Prostate gland (tissue), 2 donors: ENCODE measurements around the gene DCAF12.

Source experiments
- CTCF ChIP-seq, 4 experiments: fragments of 200-600 bp in 2 of 4; fragments of 450-650 bp in 2 of 4; sonication (generic) in 2 of 4; IDR thresholded peaks; 1 replicate in 3 of 4; 2 replicates in 1 of 4; pipeline ENCODE4 v1.5.1; 2016 to 2019; ENCODE audit warnings: antibody characterized with exemption in 4 of 4, mild to moderate bottlenecking in 2 of 4, moderate library complexity in 2 of 4
- POLR2A ChIP-seq: fragments of 450-650 bp; IDR thresholded peaks from one replicate; pipeline ENCODE4 v1.6.1; 2016; ENCODE audit warnings: antibody characterized with exemption, mild to moderate bottlenecking

GRCh38 chr9:34085581-34086500, 40.7 kb downstream of the DCAF12 start:
- TF ChIP-seq CTCF (IDR thresholded peaks at IDR 0.05) (no peak), POLR2A (no peak)
